ENCODE data around the gene PSMD2. TPM values are rescaled to one million over a fixed set of nuclear protein-coding genes. Genes with fewer than 3 reads are reported as not detected.

The PSMD2 gene
- polyA plus RNA-seq, 1 donor from 2014 or later = 319 TPM

- no peaks in the 10 kb centered on the region for H3K79me2 ChIP-seq (replicated peaks; ENCODE audit: insufficient read depth, low read length)
- H3K9me3 ChIP-seq (ENCODE audit: low read length) = no peaks in the 10 kb centered on the region
- H2AFZ ChIP-seq (ENCODE audit: low read depth, low read length) = no peak overlapping the region
- no peak overlapping the region for H3K27ac ChIP-seq (ENCODE audit: low read length)
- no peaks in the 10 kb centered on the region for H4K20me1 ChIP-seq (ENCODE audit: insufficient read depth)
- no peaks in the 10 kb centered on the region for H3K9me2 ChIP-seq (ENCODE audit: insufficient read depth, low read length)
- peaks cover 42% of the 10 kb centered on the region for H3K27me3 ChIP-seq (ENCODE audit: insufficient read depth, low read depth, low read length)
- no peak overlapping the region for H3K4me3 ChIP-seq (ENCODE audit: low read length)
- H3K36me3 ChIP-seq (ENCODE audit: insufficient read depth, low read length) = no peaks in the 10 kb centered on the region
- TF ChIP-seq TAF1 (IDR thresholded peaks at IDR 0.05; ENCODE audit: low read depth) (no peak), RAD21 (conservative IDR thresholded peaks at IDR 0.05) (no peak), MXI1 (conservative IDR thresholded peaks at IDR 0.05; ENCODE audit: poor library complexity, severe bottlenecking) (no peak), SMC3 (conservative IDR thresholded peaks at IDR 0.05; ENCODE audit: poor library complexity) (no peak), EZH2 (IDR thresholded peaks at IDR 0.05; ENCODE audit: borderline replicate concordance, insufficient read depth, low read length, poor library complexity, severe bottlenecking) (no peak), EP300 (conservative IDR thresholded peaks at IDR 0.05; ENCODE audit: poor library complexity, severe bottlenecking) (no peak), POLR2AphosphoS5 (IDR thresholded peaks at IDR 0.05) (no peak)
- TF ChIP-seq, protein P1, sequence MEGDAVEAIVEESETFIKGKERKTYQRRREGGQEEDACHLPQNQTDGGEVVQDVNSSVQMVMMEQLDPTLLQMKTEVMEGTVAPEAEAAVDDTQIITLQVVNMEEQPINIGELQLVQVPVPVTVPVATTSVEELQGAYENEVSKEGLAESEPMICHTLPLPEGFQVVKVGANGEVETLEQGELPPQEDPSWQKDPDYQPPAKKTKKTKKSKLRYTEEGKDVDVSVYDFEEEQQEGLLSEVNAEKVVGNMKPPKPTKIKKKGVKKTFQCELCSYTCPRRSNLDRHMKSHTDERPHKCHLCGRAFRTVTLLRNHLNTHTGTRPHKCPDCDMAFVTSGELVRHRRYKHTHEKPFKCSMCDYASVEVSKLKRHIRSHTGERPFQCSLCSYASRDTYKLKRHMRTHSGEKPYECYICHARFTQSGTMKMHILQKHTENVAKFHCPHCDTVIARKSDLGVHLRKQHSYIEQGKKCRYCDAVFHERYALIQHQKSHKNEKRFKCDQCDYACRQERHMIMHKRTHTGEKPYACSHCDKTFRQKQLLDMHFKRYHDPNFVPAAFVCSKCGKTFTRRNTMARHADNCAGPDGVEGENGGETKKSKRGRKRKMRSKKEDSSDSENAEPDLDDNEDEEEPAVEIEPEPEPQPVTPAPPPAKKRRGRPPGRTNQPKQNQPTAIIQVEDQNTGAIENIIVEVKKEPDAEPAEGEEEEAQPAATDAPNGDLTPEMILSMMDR (IDR thresholded peaks at IDR 0.05; ENCODE audit: poor library complexity, severe bottlenecking) = no peak
- TF ChIP-seq, protein P2, sequence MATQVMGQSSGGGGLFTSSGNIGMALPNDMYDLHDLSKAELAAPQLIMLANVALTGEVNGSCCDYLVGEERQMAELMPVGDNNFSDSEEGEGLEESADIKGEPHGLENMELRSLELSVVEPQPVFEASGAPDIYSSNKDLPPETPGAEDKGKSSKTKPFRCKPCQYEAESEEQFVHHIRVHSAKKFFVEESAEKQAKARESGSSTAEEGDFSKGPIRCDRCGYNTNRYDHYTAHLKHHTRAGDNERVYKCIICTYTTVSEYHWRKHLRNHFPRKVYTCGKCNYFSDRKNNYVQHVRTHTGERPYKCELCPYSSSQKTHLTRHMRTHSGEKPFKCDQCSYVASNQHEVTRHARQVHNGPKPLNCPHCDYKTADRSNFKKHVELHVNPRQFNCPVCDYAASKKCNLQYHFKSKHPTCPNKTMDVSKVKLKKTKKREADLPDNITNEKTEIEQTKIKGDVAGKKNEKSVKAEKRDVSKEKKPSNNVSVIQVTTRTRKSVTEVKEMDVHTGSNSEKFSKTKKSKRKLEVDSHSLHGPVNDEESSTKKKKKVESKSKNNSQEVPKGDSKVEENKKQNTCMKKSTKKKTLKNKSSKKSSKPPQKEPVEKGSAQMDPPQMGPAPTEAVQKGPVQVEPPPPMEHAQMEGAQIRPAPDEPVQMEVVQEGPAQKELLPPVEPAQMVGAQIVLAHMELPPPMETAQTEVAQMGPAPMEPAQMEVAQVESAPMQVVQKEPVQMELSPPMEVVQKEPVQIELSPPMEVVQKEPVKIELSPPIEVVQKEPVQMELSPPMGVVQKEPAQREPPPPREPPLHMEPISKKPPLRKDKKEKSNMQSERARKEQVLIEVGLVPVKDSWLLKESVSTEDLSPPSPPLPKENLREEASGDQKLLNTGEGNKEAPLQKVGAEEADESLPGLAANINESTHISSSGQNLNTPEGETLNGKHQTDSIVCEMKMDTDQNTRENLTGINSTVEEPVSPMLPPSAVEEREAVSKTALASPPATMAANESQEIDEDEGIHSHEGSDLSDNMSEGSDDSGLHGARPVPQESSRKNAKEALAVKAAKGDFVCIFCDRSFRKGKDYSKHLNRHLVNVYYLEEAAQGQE (IDR thresholded peaks at IDR 0.05; ENCODE audit: borderline replicate concordance) = no peak
- no peaks in the 10 kb centered on the region for H3F3A ChIP-seq (ENCODE audit: insufficient read depth, low read length, poor library complexity, severe bottlenecking)
- no peak overlapping the region for H3K4me2 ChIP-seq (ENCODE audit: low read length)
- no peak overlapping the region for H3K9ac ChIP-seq (ENCODE audit: low read length)
Observed at GRCh38 chr3:184277366-184277765, 21.7 kb upstream of the PSMD2 start.

DNA sequence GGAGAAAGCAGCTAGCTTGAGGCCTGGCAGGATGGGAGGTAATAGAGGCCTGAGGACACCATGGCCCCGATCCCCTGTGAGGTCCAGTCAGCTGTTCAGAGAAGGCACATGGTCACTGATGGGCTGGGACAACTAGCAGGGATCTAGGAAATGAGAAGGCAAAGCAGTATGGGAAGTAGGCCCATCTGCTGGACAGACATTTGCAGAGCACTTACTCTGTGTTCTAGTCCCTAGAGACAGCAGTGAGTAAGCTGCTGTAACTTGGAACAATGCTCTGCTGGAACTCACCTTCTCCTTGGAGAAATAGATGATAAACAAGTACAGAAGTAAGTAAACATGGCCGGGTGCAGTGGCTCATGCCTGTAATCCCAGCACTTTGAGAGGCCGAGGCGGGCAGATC lies 16.1 kb upstream of the PSMD2 start:
- H3K79me2 ChIP-seq (replicated peaks; ENCODE audit: insufficient read depth, low read length) = no peaks in the 10 kb centered on the region
- H3K9me3 ChIP-seq (ENCODE audit: low read length) = no peaks in the 10 kb centered on the region
- no peaks in the 10 kb centered on the region for H3K9me2 ChIP-seq (ENCODE audit: insufficient read depth, low read length)
- no peaks in the 10 kb centered on the region for H4K20me1 ChIP-seq (ENCODE audit: insufficient read depth)
- H3K27me3 ChIP-seq (ENCODE audit: insufficient read depth, low read depth, low read length) = peaks cover 8% of the 10 kb centered on the region
- H3K9ac ChIP-seq (ENCODE audit: low read length) = no peak overlapping the region
- H3K4me2 ChIP-seq (ENCODE audit: low read length) = no peak overlapping the region
- no peak overlapping the region for H3K27ac ChIP-seq (ENCODE audit: low read length)
- H3F3A ChIP-seq (ENCODE audit: insufficient read depth, low read length, poor library complexity, severe bottlenecking) = no peaks in the 10 kb centered on the region
- no peaks in the 10 kb centered on the region for H3K36me3 ChIP-seq (ENCODE audit: insufficient read depth, low read length)
- H3K4me3 ChIP-seq (ENCODE audit: low read length) = no peak overlapping the region
- TF ChIP-seq, protein P2 (IDR thresholded peaks at IDR 0.05; ENCODE audit: borderline replicate concordance) = no peak
- TF ChIP-seq EP300 (conservative IDR thresholded peaks at IDR 0.05; ENCODE audit: poor library complexity, severe bottlenecking) (no peak), RAD21 (conservative IDR thresholded peaks at IDR 0.05) (no peak), EZH2 (IDR thresholded peaks at IDR 0.05; ENCODE audit: borderline replicate concordance, insufficient read depth, low read length, poor library complexity, severe bottlenecking) (no peak), POLR2AphosphoS5 (IDR thresholded peaks at IDR 0.05) (no peak), TAF1 (IDR thresholded peaks at IDR 0.05; ENCODE audit: low read depth) (no peak), SMC3 (conservative IDR thresholded peaks at IDR 0.05; ENCODE audit: poor library complexity) (no peak), MXI1 (conservative IDR thresholded peaks at IDR 0.05; ENCODE audit: poor library complexity, severe bottlenecking) (no peak)
- TF ChIP-seq, protein P1 (IDR thresholded peaks at IDR 0.05; ENCODE audit: poor library complexity, severe bottlenecking) = no peak
- no peak overlapping the region for H2AFZ ChIP-seq (ENCODE audit: low read depth, low read length)

Data from neural cell (in vitro differentiated cells).